Smooth muscle cell of trachea (primary cell): ENCODE data around the gene MYORG. TPM values are rescaled to one million over a fixed set of nuclear protein-coding genes. Genes with fewer than 3 reads are reported as not detected.

Source experiments
- total RNA-seq: library from RNA; depleted of rRNA; stranded (reverse); fragments of >200 nt; gene quantifications from 2 replicates; pipeline ENCODE4 v1.2.1, GENCODE V29; 2014

MYORG gene
- 1.2 and 1.9 TPM in 2 replicates for total RNA-seq

GRCh38 chr9:34376596-34377403 is at the start of gene MYORG:
TSS of gene MYORG (minus strand) at chr9:34376898. CDS start at chr9:34372943, 3,955 bp downstream.

DNA sequence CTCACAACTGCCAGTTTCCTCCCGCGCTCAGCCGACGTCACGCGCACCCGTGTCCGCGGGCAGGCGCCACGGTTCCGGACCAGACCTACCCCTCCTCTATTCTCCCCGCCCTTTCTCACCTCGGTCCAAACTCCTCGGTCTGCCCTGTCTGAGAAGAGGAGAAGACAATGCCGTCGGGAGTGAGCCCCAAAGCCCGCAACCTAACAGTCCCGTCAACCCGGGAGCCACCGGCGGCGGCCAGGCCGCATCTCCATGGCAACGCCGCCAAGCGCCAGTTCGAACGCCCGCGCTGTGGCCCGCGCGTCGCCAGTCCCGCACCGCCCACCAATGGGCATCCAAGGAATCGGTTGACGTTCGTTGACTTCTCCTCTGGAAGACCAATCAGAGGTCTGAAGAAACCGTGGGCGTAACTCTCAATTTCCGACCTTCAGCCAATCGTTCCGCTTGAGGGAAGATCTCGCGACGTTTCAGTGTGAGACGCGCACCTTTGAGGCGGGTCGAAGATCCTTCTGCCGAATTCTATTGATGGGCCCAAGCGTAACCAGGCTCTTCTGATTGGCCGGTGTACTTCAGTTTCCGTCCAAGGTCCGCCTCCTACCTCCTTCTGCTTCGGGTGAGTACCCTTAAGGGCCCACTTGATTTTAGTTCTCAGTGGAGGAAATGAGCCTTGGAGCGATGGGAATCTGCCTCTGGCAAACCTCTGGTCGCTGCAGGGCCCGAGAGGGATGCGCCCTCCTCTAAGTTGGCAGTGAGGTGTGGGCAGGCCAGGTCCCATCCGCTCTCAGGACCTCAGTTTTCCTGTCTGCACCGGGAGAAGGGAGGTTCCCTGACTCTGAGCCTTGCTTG is 47.5 kb downstream of the MYORG start, which contains the start of the genes KIF24 and NUDT2:
Gene KIF24 (minus strand): TSS at position 282 of the 846 bp plus-strand sequence. CDS start 17,922 bp downstream, outside the sequence.
Gene NUDT2 (plus strand): TSS at position 583 of the 846 bp plus-strand sequence. CDS start 9,471 bp downstream, outside the sequence.

Other genes with a start within 250 kb of the MYORG start
- gene UBAP1, start 197.9 kb downstream of the MYORG start, total RNA-seq = 26.5 and 39.0 TPM in 2 replicates
- 0.50 and 3.2 TPM in 2 replicates for gene KIF24, start 47.6 kb downstream of the MYORG start, total RNA-seq
- 35.1 and 35.5 TPM in 2 replicates for gene NUDT2, start 47.3 kb downstream of the MYORG start, total RNA-seq
- 5.5 and 8.6 TPM in 2 replicates for gene FAM219A, start 81.7 kb upstream of the MYORG start, total RNA-seq
- gene DNAI1, start 81.9 kb upstream of the MYORG start, total RNA-seq = under 0.01 and 0.58 TPM in 2 replicates
- not detected in 2 replicates for gene ENHO, start 146.1 kb upstream of the MYORG start, total RNA-seq
- gene CNTFR, start 212.8 kb upstream of the MYORG start, total RNA-seq = 0.44 TPM in 1 of 2 replicates, not detected in the other
- 25.9 and 26.6 TPM in 2 replicates for gene RPP25L, start 235.2 kb upstream of the MYORG start, total RNA-seq
- 84.4 and 159 TPM in 2 replicates for gene DCTN3, start 243.6 kb upstream of the MYORG start, total RNA-seq